ENCODE results near the gene HNRNPH3. TPM values are rescaled to one million over a fixed set of nuclear protein-coding genes. Genes with fewer than 3 reads are reported as not detected.
"Not testable (repeated sequence)": the region's sequence is repeated elsewhere in the genome, so short reads cannot be mapped to it uniquely, and the experiment has no call there.

HNRNPH3 gene
- total and polyA plus RNA-seq, 8 donors: 23.1 to 95.3 (median 30.7) TPM

- no peak for DNase-seq
- 74 to 97% methylated on average over 1 of the region's 1 CpG for WGBS, 2 donors
- H3K4me1 ChIP-seq: no peaks in the 10 kb centered on the region
- no peaks in the 10 kb centered on the region for H3K36me3 ChIP-seq
- TF ChIP-seq CTCF (IDR thresholded peaks at IDR 0.05): no peak
- H3K27me3 ChIP-seq: no peaks in the 10 kb centered on the region
- FAIRE-seq: no peak
- no peaks in the 10 kb centered on the region for H3K9me3 ChIP-seq
- H3K4me3 ChIP-seq: no peak overlapping the region
- intact Hi-C loops (cut with DNase I): no loop called here
- H3K27ac ChIP-seq: no peak overlapping the region
- ATAC-seq: no peak
Observed at GRCh38 chr10:68315582-68315981, 16.3 kb upstream of the HNRNPH3 start.

GRCh38 chr10:68318331-68319059, 13.4 kb upstream of the HNRNPH3 start:
- FAIRE-seq: no peak
- no peak for ATAC-seq
- no peaks in the 10 kb centered on the region for H3K27me3 ChIP-seq
- no peak for TF ChIP-seq CTCF (IDR thresholded peaks at IDR 0.05)
- H3K27ac ChIP-seq: no peak overlapping the region
- no peaks in the 10 kb centered on the region for H3K9me3 ChIP-seq
- no peak overlapping the region for H3K4me3 ChIP-seq
- WGBS, 2 donors: 83 to 89% methylated on average over 1 of the region's 1 CpG
- intact Hi-C loops (cut with DNase I): no loop called here
- H3K4me1 ChIP-seq: no peaks in the 10 kb centered on the region
- no peak for DNase-seq
- no peaks in the 10 kb centered on the region for H3K36me3 ChIP-seq

- H3K4me1 ChIP-seq: peaks cover 0 to 12% (median 7%) of the 10 kb centered on the region in 3 donors
- WGBS, 2 donors: 88 to 92% methylated on average over 4 of the region's 4 CpGs
- H3K27ac ChIP-seq; H3K27me3 ChIP-seq; H3K36me3 ChIP-seq; ATAC-seq; FAIRE-seq; H3K4me3 ChIP-seq; intact Hi-C loops (cut with DNase I); H3K9me3 ChIP-seq; DNase-seq: not testable (repeated sequence)
Observed at GRCh38 chr10:68324396-68324795, 7.5 kb upstream of the HNRNPH3 start.

GRCh38 chr10:68327889-68328786, 3.7 kb upstream of the HNRNPH3 start:
- 42 to 44% methylated on average over 4 of the region's 4 CpGs for WGBS, 2 donors
- H3K4me1 ChIP-seq: peaks cover 0 to 15% (median 7%) of the 10 kb centered on the region in 3 donors
- no peaks in the 10 kb centered on the region for H3K27me3 ChIP-seq
- intact Hi-C loops (cut with DNase I): no loop called here
- DNase-seq: no peak
- peak overlapping the region in 3 of 4 donors; percentile 35 to 53 (median 51) for H3K27ac ChIP-seq
- TF ChIP-seq CTCF (IDR thresholded peaks at IDR 0.05): no peak
- no peak for FAIRE-seq
- H3K9me3 ChIP-seq: no peaks in the 10 kb centered on the region
- H3K4me3 ChIP-seq: no peak overlapping the region
- H3K36me3 ChIP-seq: no peaks in the 10 kb centered on the region
- ATAC-seq: no peak

GRCh38 chr10:68329506-68329861, 2.4 kb upstream of the HNRNPH3 start:
- Histone ChIP-seq H3K9me3 (no peaks in the 10 kb centered on the region), H3K27me3 (no peaks in the 10 kb centered on the region), H3K36me3 (no peaks in the 10 kb centered on the region), H3K4me3 (no peak overlapping the region), H3K27ac (peak overlapping the region in 2 of 4 donors; percentile 51 to 53), H3K4me1 (peaks cover 0 to 16% (median 9%) of the 10 kb centered on the region in 3 donors)
- FAIRE-seq: no peak
- no peak for DNase-seq
- TF ChIP-seq CTCF (IDR thresholded peaks at IDR 0.05): no peak
- no peak for ATAC-seq
- WGBS, 2 donors: 91 to 94% methylated on average over 1 of the region's 1 CpG
- intact Hi-C loops (cut with DNase I): no loop called here

All from pancreas (tissue), 10 donors.